ENCODE results near the gene PTGES2.

GRCh38 chr9:128080206-128080605 is 47.3 kb downstream of the PTGES2 start:
- TF ChIP-seq, protein P1, sequence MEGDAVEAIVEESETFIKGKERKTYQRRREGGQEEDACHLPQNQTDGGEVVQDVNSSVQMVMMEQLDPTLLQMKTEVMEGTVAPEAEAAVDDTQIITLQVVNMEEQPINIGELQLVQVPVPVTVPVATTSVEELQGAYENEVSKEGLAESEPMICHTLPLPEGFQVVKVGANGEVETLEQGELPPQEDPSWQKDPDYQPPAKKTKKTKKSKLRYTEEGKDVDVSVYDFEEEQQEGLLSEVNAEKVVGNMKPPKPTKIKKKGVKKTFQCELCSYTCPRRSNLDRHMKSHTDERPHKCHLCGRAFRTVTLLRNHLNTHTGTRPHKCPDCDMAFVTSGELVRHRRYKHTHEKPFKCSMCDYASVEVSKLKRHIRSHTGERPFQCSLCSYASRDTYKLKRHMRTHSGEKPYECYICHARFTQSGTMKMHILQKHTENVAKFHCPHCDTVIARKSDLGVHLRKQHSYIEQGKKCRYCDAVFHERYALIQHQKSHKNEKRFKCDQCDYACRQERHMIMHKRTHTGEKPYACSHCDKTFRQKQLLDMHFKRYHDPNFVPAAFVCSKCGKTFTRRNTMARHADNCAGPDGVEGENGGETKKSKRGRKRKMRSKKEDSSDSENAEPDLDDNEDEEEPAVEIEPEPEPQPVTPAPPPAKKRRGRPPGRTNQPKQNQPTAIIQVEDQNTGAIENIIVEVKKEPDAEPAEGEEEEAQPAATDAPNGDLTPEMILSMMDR (IDR thresholded peaks at IDR 0.05), result no peak
- TF ChIP-seq POLR2A (IDR thresholded peaks at IDR 0.05), result no peak
